Activated naive CD8-positive, alpha-beta T cell treated with anti-CD3 and anti-CD28 coated beads, Interleukin-2, amount 10 ng/mL, durations not matched to agents 7 days and 5 days (primary cell): ENCODE results near the gene OGFOD2. TPM values are rescaled to one million over a fixed set of nuclear protein-coding genes. Genes with fewer than 3 reads are reported as not detected.

ENCODE experiments used
- ATAC-seq: fragments of 150-1000 bp; cut with Tn5 transposase; one replicate; pipeline ENCODE4 v1.10.0; 2021; ENCODE audit warnings: low read depth, moderate library complexity
- POLR2A ChIA-PET: fragments of 350-600 bp; sonication (Branson Sonifier 250); formaldehyde crosslinking; loops from one replicate; lab custom pipeline; 2021; ENCODE audit warnings: antibody characterized with exemption; lab: Charles Lee
- DNase-seq: peaks from one replicate; pipeline ENCODE4 v3.0.0; 2021
- H3K27ac Mint-ChIP-seq: one replicate; pipeline ENCODE4 v1.8.0; 2022; ENCODE audit warnings: mild to moderate bottlenecking, mixed read lengths
- H3K27me3 Mint-ChIP-seq: one replicate; pipeline ENCODE4 v1.8.0; 2022; ENCODE audit warnings: mild to moderate bottlenecking, moderate library complexity, mixed read lengths
- H3K36me3 Mint-ChIP-seq: one replicate; pipeline ENCODE4 v1.8.0; 2021; ENCODE audit warnings: mild to moderate bottlenecking, mixed read lengths
- H3K4me1 Mint-ChIP-seq: one replicate; pipeline ENCODE4 v1.8.0; 2021; ENCODE audit warnings: mixed read lengths
- H3K4me3 Mint-ChIP-seq: one replicate; pipeline ENCODE4 v1.8.0; 2022; ENCODE audit warnings: mild to moderate bottlenecking, moderate library complexity, mixed read lengths
- H3K9me3 Mint-ChIP-seq: one replicate; pipeline ENCODE4 v1.8.0; 2021; ENCODE audit warnings: mixed read lengths
- total RNA-seq, 2 experiments: library from RNA; stranded (reverse); gene quantifications; one replicate each; pipeline ENCODE4 v1.2.3, GENCODE V29; 2021

The OGFOD2 gene
- total RNA-seq, 2 experiments from 2014 or later = 33.8 to 35.5 TPM

- POLR2A ChIA-PET = interaction anchor here (0.7 to 1.5 kb wide), 4 partner anchors 22 to 214 kb away, joined by 3 to 7 read pairs (median 3); partner anchors contain the start of gene ABCB9
- ATAC-seq (no peak), DNase-seq (no peak)
- H3K4me3 Mint-ChIP-seq = no peak overlapping the region
- H3K4me1 Mint-ChIP-seq = peaks cover 22% of the 10 kb centered on the region
- no peaks in the 10 kb centered on the region for H3K27me3 Mint-ChIP-seq
- H3K36me3 Mint-ChIP-seq = no peaks in the 10 kb centered on the region
- H3K9me3 Mint-ChIP-seq = no peaks in the 10 kb centered on the region
- no peak overlapping the region for H3K27ac Mint-ChIP-seq
Measured at GRCh38 chr12:122944605-122945592, 30.1 kb upstream of the OGFOD2 start.

- Mint-ChIP-seq H3K27ac (peak overlapping the region; percentile 67), H3K27me3 (no peaks in the 10 kb centered on the region), H3K36me3 (no peaks in the 10 kb centered on the region), H3K9me3 (no peaks in the 10 kb centered on the region), H3K4me1 (peaks cover 22% of the 10 kb centered on the region), H3K4me3 (peak overlapping the region; percentile 41)
- DNase-seq = peak; percentile 76
- POLR2A ChIA-PET = interaction anchor here (0.9 to 1.5 kb wide), 3 partner anchors 48 to 86 kb away, joined by 3 to 7 read pairs (median 4); no protein-coding TSS in a partner anchor
- ATAC-seq = peak; percentile 85
Measured at GRCh38 chr12:122946690-122947341, 28.2 kb upstream of the OGFOD2 start.

GRCh38 chr12:122947352-122947792 is 27.7 kb upstream of the OGFOD2 start:
- POLR2A ChIA-PET = interaction anchor here (0.9 to 1.2 kb wide), 2 partner anchors 68 to 86 kb away, joined by 3 to 4 read pairs; no protein-coding TSS in a partner anchor

GRCh38 chr12:122948605-122949004 is 26.4 kb upstream of the OGFOD2 start:
- Mint-ChIP-seq H3K27me3 (no peaks in the 10 kb centered on the region), H3K27ac (no peak overlapping the region), H3K36me3 (no peaks in the 10 kb centered on the region), H3K9me3 (no peaks in the 10 kb centered on the region), H3K4me3 (no peak overlapping the region), H3K4me1 (peaks cover 21% of the 10 kb centered on the region)
- no peak for ATAC-seq
- POLR2A ChIA-PET = no interaction called here
- no peak for DNase-seq

More at GRCh38 chr12:122947352-122947792, 27.7 kb upstream of the OGFOD2 start:
- H3K27ac Mint-ChIP-seq = peak overlapping the region; percentile 67
- no peaks in the 10 kb centered on the region for H3K9me3 Mint-ChIP-seq
- H3K36me3 Mint-ChIP-seq = no peaks in the 10 kb centered on the region
- ATAC-seq (no peak), DNase-seq (no peak)
- no peaks in the 10 kb centered on the region for H3K27me3 Mint-ChIP-seq
- H3K4me3 Mint-ChIP-seq = peak overlapping the region; percentile 41
- H3K4me1 Mint-ChIP-seq = peaks cover 26% of the 10 kb centered on the region

GRCh38 chr12:122949405-122949804 is 25.6 kb upstream of the OGFOD2 start:
- no peak overlapping the region for H3K27ac Mint-ChIP-seq
- H3K4me1 Mint-ChIP-seq = peaks cover 21% of the 10 kb centered on the region
- POLR2A ChIA-PET = no interaction called here
- H3K9me3 Mint-ChIP-seq = no peaks in the 10 kb centered on the region
- DNase-seq (no peak), ATAC-seq (no peak)
- no peak overlapping the region for H3K4me3 Mint-ChIP-seq
- H3K36me3 Mint-ChIP-seq = no peaks in the 10 kb centered on the region
- no peaks in the 10 kb centered on the region for H3K27me3 Mint-ChIP-seq

GRCh38 chr12:122949816-122950675 is 25.0 kb upstream of the OGFOD2 start:
- Mint-ChIP-seq H3K36me3 (no peaks in the 10 kb centered on the region), H3K27ac (no peak overlapping the region), H3K4me3 (no peak overlapping the region), H3K27me3 (no peaks in the 10 kb centered on the region), H3K9me3 (no peaks in the 10 kb centered on the region), H3K4me1 (peaks cover 21% of the 10 kb centered on the region)
- no peak for ATAC-seq
- POLR2A ChIA-PET = no interaction called here
- DNase-seq = no peak

DNA sequence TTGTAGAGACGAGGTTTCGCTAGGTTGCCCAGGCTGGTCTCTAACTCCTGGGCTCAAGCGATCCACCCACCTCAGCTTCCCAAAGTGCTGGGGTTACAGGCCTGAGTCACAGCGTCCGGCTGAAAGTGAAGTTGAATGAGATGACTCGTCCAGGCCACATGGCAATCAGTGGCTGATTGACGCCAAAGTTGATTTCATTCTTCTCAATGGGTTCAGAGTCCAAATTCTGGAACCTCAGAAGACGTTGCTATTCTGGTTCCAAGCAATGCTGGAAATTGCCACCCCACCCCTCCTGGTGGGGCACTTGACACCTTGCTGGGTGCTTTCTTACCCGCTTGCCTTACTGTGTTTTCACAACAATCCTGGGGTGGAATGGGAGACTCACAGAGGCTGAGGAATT is 23.6 kb upstream of the OGFOD2 start:
- Mint-ChIP-seq H3K4me3 (no peak overlapping the region), H3K9me3 (no peaks in the 10 kb centered on the region), H3K36me3 (no peaks in the 10 kb centered on the region), H3K27ac (no peak overlapping the region), H3K27me3 (no peaks in the 10 kb centered on the region), H3K4me1 (peaks cover 15% of the 10 kb centered on the region)
- POLR2A ChIA-PET = no interaction called here
- no peak for DNase-seq
- ATAC-seq = no peak

GRCh38 chr12:122951979-122952892 is 22.8 kb upstream of the OGFOD2 start:
- POLR2A ChIA-PET = no interaction called here
- Mint-ChIP-seq H3K27me3 (no peaks in the 10 kb centered on the region), H3K4me1 (peaks cover 8% of the 10 kb centered on the region)

GRCh38 chr12:122955156-122955555 is 19.9 kb upstream of the OGFOD2 start:
- Mint-ChIP-seq H3K9me3 (no peaks in the 10 kb centered on the region), H3K27me3 (no peaks in the 10 kb centered on the region), H3K27ac (no peak overlapping the region), H3K4me1 (peaks cover 4% of the 10 kb centered on the region), H3K4me3 (no peak overlapping the region), H3K36me3 (no peaks in the 10 kb centered on the region)
- ATAC-seq (no peak), DNase-seq (no peak)
- POLR2A ChIA-PET = interaction anchor here (0.5 to 1.2 kb wide), 2 partner anchors 99 to 267 kb away, joined by 3 read pairs; no protein-coding TSS in a partner anchor

More at GRCh38 chr12:122951979-122952892, 22.8 kb upstream of the OGFOD2 start:
- peak; percentile 96 for ATAC-seq
- no peaks in the 10 kb centered on the region for H3K9me3 Mint-ChIP-seq
- DNase-seq = peak; percentile 75
- H3K4me3 Mint-ChIP-seq = no peak overlapping the region
- no peaks in the 10 kb centered on the region for H3K36me3 Mint-ChIP-seq
- H3K27ac Mint-ChIP-seq = peak overlapping the region; percentile 18

- DNase-seq (no peak), ATAC-seq (no peak)
- H3K27me3 Mint-ChIP-seq = no peaks in the 10 kb centered on the region
- H3K4me1 Mint-ChIP-seq = peaks cover 4% of the 10 kb centered on the region
- POLR2A ChIA-PET = interaction anchor here (0.5 to 1.2 kb wide), 2 partner anchors 100 to 266 kb away, joined by 3 read pairs; no protein-coding TSS in a partner anchor
- H3K4me3 Mint-ChIP-seq = no peak overlapping the region
- H3K36me3 Mint-ChIP-seq = no peaks in the 10 kb centered on the region
- H3K27ac Mint-ChIP-seq = no peak overlapping the region
- no peaks in the 10 kb centered on the region for H3K9me3 Mint-ChIP-seq
Measured at GRCh38 chr12:122956035-122956434, 19.0 kb upstream of the OGFOD2 start.

- Mint-ChIP-seq H3K27me3 (no peaks in the 10 kb centered on the region), H3K9me3 (no peaks in the 10 kb centered on the region), H3K4me1 (no peaks in the 10 kb centered on the region), H3K4me3 (no peak overlapping the region), H3K36me3 (no peaks in the 10 kb centered on the region), H3K27ac (no peak overlapping the region)
- POLR2A ChIA-PET = no interaction called here
- ATAC-seq = no peak
- DNase-seq = no peak
Measured at GRCh38 chr12:122958198-122958888, 16.7 kb upstream of the OGFOD2 start.
